HS-27A (cell line): ENCODE results near the gene ADCYAP1.
"Not testable (repeated sequence)": the region's sequence is repeated elsewhere in the genome, so short reads cannot be mapped to it uniquely, and the experiment has no call there.

Source experiments
- DNase-seq: peaks from one replicate; pipeline ENCODE4 v3.0.0-alpha.2; 2012; ENCODE audit warnings: low read depth, missing footprints

Gene ADCYAP1

DNA sequence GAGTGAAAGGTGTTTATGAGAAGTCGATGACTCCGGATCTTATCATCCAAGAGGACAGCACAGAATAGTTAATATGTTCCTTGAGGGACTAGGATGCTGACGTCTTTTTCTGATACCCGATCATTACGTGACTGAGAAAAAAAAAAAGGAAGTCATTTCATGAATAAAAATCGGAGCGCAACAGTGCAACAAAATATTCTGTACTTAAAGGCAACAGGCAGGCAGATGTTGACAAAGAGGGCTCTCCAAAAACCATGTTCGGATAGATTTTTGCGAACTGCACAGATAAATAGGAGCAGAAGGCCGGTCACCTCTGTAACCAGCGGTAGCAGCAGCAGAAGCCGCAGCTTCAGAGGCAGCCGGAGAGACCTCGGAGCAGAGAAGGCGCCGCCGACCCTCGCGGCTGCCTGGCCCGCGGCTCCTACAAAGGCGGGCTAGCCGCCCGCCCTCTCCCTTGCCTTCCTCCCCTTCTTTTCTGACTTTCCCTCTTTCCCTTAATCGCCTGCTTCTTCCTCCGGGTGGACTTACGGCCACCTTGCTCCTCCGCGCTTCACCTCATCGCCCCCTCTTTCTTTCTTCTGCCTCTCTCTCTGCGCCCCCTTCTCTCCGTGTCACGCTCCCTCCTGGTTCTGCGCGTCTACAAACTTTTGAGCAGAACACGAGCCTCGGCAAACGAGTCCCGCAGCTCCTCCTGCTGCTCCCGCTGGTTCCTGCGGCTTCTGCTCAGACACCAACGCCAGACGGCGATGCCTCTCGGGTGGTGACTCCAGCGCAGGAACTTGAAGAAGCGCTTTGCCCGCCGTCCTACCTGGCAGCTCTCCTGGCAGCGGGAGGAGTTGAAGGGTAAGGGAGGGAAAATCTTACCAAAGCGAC is at the start of gene ADCYAP1:
TSS of gene ADCYAP1 (plus strand) at position 654 of the 873 bp plus-strand sequence. CDS start 516 bp downstream, outside the sequence.
- no peak for DNase-seq

DNA sequence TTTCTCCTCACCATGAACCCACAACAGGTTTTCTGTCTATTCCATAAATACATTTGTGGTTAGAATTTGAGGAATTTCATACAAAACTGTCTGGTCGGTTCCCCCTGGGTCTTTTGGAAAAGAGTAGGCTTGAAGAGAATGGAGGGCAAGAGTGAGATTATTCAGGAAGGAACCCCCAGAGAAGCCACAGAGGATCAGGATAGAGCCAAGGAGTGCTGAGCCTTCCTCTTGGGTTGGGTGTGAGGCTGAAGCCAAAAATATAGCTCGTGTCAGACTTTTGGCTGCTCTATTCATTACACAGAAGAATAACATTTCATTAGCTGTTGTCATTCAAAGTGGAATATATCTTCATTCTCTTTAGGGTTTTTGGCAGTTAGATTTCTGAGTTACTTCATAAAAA is 46.7 kb upstream of the ADCYAP1 start:
- no peak for DNase-seq

DNA sequence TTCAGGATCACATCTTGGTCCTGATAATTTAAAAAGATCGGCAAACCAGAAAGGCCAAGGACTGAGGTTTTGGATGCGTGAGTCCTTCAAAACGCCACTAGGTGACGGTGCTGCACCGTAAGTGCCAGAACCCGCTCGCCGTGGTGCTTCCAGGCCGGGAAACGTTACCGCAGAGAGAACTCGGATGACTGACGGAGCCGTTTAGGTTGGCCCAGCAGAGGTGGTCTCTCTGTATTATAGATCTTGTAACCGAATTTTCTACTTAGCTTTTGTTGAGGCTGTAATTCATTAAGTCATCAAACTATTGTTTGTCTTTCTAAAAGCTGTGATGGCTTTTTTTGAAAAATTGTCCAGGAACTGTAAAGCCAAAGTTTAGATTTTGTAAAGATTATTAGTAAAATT is 39.8 kb upstream of the ADCYAP1 start:
- DNase-seq: peak; percentile 30

DNA sequence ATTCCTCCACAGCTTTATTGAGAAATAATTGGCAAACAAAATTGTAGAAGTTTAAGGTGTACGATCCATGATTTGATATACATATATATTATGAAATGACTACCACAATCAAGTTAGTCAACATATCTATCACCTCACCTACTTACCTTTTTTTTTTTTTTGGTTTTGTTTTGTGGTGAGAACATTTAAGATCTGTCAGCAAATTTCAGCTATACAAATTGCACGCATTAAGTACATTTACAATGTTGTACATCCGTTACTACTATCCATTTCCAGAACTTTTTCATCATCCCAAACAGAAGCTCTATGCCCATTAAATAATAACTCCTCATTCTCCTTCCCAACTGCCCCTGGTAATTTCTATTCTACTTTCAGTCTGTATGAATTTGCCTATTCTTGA is 37.4 kb upstream of the ADCYAP1 start:
- DNase-seq: no peak

DNA sequence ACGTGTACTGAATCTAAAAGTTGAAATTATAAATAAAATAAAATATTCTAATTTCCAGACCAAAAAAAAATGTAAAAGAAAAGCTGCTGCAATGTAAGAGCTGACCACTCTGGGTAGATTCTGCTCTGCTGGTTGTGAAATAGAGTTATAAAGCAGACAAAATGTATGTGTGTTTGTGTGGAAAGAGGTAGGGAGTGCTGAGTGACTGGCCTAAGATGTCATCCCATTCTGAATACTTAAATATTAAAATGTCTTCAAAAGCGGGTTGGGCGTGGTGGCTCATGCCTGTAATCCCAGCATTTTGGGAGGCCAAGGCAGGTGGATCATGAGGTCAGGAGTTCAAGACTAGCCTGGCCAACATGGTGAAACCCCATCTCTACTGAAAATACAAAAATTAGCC is 31.2 kb upstream of the ADCYAP1 start:
- DNase-seq: not testable (repeated sequence)

DNA sequence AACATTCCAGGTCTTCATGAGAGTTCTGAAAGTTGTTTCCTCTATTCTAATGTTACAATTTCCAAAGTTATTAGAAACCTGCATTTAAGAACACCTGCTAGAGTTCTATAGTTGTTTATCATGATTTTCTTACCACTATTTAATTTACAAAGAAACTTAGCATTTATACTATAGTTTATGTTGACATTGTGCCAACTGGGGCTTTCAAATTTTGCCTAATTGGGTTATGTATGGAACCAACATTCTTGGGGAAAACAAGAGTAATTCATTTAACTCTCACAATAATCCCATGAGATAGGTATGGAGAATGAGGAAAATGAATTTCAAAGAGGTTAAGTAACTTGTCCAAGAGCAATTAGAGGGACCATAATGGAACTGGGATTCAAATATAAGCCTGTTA is 28.8 kb upstream of the ADCYAP1 start:
- no peak for DNase-seq

DNA sequence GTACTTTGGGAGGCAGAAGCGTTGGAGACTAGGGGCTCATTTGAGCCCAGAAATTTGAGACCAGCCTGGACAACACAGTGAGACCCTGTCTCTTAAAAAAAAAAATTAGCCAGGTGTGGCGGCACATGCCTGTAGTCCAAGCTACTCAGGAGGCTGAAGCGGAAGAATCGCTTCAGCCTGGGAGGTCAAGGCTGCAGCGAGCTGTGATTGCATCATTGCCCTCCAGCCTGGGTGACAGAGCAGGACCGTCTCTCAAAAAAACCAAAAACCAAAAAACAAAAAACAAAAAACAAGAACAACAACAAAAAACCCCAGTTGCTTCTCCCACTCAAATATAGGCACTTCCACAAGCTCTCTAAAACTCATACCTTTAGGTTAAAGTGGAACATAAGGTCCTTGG is 27.4 kb upstream of the ADCYAP1 start:
- DNase-seq: no peak

DNA sequence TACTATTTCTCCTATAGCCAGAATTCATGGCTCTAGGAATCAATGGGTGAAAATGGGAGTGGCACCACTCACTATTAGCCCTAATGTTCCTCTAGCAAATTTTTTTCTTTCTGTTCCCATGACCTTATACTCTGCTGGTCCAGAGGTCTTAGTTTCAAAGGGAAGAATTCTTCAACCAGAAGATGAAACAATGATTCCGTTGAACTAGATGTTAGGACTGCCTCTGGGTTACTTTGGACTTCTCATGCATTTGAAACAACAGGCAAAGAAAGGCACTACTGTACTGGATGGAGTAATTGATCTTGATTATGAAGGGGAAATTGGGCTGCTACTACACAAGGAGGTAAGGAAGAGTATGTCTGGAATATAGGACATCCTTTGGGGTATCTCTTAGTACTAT is 18.6 kb upstream of the ADCYAP1 start:
- no peak for DNase-seq

DNA sequence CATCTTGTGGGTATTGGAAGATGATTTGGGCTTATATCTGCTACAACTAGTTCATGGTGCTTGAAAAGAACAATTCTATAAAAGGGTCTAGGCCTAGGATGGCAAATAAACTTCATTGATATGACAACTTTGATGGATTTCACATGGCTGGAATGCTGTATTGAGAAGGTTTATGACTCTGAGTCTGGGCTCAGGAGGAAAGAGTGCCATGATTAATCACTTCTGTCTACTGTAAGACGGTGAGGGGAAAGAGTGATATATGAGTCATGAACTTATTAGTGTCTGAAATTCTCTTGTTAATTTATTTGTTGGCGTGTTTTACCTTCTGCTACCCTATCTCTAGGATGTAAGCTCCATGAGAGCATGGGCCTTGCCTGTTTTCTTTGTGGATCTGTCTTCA is 17.0 kb upstream of the ADCYAP1 start:
- no peak for DNase-seq

DNA sequence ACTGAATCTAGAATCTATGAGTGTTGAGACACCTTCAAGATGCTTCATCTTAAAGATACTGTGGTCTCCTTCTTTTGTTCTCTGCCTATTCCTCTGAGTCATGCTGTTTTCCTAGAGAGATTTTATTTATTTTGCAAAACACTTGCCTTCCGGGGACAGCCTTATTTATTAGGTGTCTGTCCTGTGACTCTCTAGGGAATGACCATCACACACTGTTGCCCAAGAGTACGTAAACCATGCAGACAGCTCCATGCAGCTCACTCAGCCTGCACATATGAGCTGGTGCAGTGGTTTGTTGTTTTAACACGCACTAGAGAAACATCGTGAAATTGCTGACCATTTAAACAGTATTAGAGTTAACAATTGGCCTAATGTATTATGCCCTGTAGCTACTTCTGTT is 12.4 kb upstream of the ADCYAP1 start:
- DNase-seq: no peak

DNA sequence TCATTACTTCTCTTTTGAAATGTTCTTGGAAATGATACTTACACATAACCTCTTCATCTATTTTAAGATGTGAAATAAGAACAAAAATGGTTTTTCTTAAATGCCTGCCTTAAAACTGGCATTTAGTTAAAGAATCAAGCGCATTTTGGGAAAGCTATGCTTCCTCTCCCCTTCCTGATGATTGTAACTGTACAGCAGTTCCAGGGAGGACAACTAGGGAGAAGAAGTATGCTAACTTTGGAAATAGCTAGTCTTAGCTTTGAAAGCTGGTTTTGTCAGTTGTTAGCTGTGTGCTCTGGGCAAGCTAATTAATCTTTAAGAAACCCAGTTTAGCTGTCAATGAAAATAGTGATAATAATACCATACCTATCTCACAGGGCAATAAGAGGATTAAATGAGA is 8.4 kb upstream of the ADCYAP1 start:
- no peak for DNase-seq

DNA sequence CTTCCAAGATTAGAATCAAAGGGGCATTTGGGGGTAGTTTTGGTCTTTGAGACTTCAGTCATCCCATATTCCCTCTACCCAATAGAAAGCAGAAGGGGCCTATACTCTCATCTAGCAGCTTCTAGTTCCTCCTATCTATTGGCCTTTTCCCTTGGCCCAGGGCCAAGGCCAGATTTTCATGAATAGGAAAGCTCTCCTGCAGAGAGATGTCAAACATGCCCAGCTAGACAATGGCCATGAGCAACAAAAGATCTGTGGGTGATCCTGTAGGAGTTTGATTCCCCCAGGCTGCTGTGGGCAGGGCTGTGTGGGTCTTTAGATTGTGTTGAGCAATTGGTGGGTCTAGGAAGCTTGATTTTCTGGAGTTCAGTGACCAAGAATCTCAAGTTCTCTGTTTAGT is 2.9 kb upstream of the ADCYAP1 start:
- no peak for DNase-seq

DNA sequence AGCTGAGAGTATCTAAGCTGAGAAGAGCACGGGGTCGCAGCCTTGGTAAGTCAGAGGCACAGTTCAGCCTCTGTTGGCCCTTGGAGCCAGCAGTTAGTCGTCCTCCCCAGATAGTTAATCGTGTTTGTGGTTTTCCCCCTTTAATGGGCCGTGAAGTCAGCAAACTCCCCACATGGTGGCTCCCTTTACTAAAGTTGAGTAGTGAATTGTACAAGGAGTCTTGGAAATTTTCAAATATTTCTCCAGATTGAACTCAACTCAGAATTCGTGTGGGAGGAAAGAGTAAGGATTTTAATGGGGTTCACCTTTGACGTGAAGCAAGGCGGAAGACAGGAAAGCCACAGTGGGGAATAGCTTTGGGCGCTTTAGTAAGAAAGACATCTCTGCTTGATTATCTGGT is 2.4 kb upstream of the ADCYAP1 start:
- DNase-seq: no peak

DNA sequence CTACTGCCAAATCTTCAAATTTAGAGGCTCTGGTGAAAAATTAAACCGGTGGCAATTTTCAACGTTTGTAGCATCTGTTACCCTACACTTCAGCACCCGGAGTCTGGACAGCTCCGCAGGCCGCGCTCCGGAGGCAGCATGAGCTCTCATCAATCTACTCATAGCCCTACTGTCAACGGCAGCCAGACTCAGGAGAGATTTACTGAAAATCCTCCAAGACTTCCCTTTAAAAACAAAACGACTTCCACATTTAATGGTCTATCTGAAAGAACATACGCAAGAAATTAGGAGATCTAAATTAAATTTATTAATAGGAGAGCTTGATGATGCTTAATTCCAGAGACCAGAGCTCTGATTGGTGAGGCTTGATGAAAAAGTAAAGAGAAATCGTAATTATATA is 970 bp upstream of the ADCYAP1 start:
- no peak for DNase-seq

DNA sequence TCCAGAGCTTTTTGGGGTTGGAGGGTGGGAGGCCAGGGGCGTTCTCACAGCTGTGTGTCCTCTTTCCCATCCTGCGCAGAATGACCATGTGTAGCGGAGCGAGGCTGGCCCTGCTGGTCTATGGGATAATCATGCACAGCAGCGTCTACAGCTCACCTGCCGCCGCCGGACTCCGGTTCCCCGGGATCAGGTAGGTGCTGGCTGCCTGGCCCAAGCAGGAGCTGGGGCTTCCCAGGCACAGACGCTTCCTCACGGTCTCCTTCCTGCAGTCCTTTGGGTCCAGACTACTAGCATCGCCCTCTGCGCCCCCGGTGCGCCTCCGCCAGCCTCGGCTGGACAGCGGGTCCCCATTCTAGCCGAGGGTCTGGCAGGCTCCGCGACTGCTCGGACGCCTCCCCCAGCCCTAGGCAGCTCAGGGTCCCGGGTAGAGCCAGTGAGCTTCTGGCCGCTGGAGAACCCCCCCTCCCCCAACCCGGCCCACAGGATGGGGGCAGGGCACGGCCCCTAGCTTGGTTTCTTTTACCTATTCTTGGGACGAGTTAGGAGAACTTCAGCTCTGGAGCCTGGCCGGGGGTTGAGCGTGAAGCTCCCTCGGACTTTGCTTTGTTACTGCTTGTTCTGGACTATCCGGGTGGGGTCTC is 756 bp downstream of the ADCYAP1 start:
- DNase-seq: no peak

DNA sequence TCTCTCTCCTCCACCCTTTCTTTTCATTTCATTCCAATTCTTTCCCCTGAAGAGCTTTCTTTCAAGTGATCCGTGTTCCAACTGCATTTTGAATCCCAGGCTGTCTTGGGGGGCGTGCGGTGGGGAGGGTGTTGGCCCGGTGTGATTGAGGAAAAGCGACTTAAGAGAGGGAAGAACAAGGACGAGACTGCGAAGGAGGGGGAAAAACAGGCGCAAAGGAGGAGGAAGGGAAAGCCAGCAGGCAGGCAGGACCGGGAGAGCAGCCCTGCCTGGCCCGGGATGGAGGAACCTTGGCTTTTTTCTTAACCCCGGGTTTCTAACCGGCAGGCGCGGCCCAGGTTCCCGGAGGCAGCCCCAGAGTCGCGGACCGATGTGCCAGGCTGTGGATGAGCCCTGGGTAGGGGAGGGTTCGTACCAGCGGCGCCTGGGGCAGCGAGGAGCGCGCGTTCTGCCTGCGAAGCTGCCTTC is 1.3 kb downstream of the ADCYAP1 start:
- no peak for DNase-seq

DNA sequence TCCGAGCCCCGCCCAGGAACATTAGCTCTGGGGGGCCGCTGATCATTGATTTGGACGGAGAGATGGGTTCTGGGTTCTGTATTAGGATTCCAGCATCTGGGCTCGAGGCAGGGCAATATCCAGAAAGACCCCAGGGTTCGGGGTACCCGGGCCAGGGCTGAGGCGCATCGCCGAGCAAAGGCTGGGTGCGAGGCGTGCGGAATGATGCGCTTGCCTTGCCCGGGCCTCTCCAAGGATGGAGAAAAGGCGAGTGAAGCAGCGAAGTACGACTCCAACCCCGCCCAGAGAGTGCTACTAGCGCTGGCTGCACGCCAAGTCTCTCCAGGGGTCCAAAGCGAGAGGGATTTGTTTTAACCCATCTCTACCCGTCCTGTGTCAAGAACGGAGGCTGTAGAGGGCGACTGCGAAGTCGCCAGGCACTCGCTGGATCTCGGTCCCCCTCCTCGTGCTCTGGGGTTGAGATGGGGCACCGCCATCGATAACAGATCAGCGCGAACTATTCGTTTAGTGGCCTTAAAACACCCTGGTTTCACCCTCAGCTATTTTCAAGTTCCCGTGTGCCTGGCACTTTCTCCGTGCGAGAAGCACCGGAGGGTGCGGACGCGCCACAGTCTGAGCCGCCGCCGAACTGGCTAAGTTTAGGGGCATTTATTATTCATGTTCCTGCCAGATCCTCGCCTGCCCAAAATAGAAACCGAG is 1.9 kb downstream of the ADCYAP1 start:
- DNase-seq: no peak

DNA sequence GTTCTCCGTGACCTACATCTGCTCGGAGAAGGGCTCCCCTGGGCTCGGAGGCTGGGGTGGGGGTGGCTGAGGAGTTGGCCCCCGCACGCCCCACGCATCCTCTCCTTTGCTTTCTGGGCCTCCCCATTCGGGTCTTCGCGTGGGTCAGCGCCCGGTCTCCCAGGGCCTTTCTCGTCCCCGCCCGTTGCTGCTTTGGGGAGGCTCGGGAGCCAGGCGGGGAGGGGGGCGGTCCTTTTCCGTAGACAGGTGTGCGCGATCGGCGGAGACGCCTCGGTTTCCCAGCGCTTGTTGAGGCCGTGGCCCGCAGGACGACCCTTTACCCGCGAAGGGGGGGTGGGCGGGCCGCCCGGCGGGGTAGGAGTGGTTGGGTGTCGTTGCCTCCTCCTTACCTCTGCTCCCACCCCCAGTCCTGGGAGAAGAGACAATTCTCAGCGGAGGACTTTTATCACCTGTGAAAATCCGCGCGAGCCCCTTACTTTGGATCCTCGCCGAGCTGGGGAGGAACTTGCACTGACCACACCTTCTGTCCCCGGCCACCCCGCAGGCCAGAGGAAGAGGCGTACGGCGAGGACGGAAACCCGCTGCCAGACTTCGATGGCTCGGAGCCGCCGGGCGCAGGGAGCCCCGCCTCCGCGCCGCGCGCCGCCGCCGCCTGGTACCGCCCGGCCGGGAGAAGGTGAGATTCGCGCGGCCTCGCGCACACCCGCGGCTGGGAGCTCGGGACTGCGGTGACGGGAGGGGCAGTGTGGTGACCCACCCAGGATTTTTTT is 2.6 kb downstream of the ADCYAP1 start:
- DNase-seq: no peak

DNA sequence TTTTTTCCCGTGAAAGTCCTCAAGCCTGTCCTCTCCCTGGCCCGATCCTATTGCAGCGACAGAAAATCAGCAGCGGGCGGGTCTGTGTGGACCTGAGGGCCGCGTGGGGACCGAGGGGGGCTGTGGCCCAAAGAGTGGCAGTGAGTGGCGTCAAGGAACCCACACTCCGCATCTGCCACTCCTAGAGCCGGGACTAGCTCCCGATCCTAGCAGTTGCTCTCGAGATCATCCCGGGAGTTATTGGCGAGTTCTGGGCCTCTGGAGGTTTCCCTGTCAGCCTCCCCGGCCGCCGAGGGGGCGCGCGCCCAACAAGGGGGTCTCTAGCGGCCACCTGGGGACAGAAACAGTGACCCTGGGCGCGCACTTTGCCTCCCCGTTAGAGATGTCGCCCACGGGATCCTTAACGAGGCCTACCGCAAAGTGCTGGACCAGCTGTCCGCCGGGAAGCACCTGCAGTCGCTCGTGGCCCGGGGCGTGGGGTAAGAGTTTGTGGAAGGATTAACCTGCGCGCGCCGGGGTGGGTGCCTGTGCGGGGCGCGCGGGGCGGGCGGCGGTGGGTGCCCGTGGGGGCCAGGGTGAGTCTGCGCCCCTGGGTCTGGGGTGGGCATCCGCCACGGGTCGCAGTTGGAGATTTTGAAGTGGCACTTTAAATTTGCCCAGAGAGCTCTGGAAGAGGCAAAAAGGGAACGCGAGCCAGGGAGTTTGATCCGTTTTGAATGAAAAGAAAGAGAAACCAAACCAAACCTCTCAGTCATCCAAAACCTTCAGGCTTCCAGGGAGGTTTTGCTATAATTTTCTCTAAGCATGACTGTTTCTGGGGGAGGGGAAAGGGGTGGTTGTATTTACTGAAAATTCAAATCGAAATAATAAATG is 3.5 kb downstream of the ADCYAP1 start:
- no peak for DNase-seq

DNA sequence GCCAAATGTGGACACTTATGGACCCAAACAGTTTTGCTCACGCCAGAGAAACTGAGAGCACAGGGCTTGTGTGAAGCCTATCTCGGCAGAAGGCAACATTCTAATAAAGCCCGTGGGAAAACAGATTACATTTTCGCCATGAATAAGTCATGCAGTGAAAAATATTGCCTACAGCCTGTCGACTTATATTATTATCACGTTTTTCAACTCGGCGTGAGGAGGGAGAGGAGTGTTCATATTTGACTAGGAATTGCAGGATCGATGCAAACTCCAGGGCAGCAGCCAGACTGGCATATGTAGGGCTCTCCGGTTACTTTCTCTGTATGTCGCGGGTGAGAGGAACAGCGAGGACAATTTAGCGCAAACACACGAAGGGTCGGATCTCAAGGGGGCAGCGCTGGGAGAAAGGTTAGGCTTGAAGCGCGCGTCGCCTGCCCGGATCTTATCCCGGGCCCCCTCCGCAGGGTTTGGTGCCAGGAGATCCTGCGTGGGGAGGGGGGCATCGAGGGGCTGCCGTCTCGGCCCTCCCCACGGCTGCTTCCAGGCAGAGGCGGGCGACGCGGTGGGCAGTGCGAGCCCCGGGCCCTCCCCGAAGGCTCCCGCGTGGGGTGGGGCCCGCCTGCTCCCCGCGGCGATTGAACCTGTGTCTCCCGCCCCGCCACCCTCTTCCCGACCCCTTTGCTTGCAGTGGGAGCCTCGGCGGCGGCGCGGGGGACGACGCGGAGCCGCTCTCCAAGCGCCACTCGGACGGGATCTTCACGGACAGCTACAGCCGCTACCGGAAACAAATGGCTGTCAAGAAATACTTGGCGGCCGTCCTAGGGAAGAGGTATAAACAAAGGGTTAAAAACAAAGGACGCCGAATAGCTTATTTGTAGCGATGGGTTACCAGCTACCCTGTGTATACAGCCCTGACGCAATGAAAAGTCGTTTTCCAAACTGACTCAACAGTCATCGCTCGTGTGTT is 4.4 kb downstream of the ADCYAP1 start:
- no peak for DNase-seq
